HepG2 (cell line): Measurements from ENCODE around the gene TRIAP1. TPM values are rescaled to one million over a fixed set of nuclear protein-coding genes. Genes with fewer than 3 reads are reported as not detected.

Experiments used
- MIER3 ChIP-seq: IDR thresholded peaks from 2 replicates; pipeline ENCODE4 v1.6.1; 2016; ENCODE audit warnings: missing compliant biosample characterization, borderline replicate concordance
- PLSCR1 ChIP-seq: sonication (generic); formaldehyde crosslinking; IDR thresholded peaks from 2 replicates; pipeline ENCODE4 v1.5.0; 2020; ENCODE audit warnings: missing genetic modification reagents, mild to moderate bottlenecking, borderline replicate concordance
- PTBP1 ChIP-seq: fragments of 200-400 bp; formaldehyde crosslinking; IDR thresholded peaks from 2 replicates; pipeline ENCODE4 v1.6.1; 2018; ENCODE audit warnings: low read length, low read depth; ENCODE audit not compliant: poor library complexity, severe bottlenecking
- SMAD1 ChIP-seq: sonication (generic); formaldehyde crosslinking; IDR thresholded peaks from 2 replicates; pipeline ENCODE4 v1.4.0; 2020; ENCODE audit warnings: missing genetic modification reagents, low read depth, mild to moderate bottlenecking, borderline replicate concordance
- SMARCE1 ChIP-seq: fragments of 450-650 bp; IDR thresholded peaks from 2 replicates; pipeline ENCODE4 v1.6.1; 2017; ENCODE audit warnings: borderline replicate concordance
- TFAP4 ChIP-seq: sonication (generic); IDR thresholded peaks from 2 replicates; pipeline ENCODE4 v1.6.1; 2016; ENCODE audit warnings: low read depth, borderline replicate concordance
- TRAFD1 ChIP-seq: sonication (generic); formaldehyde crosslinking; IDR thresholded peaks from 2 replicates; pipeline ENCODE4 v1.5.1; 2020; ENCODE audit warnings: missing genetic modification reagents, mild to moderate bottlenecking, borderline replicate concordance
- ZBTB4 ChIP-seq: sonication (generic); formaldehyde crosslinking; IDR thresholded peaks from 2 replicates; pipeline ENCODE4 v1.4.0; 2020; ENCODE audit warnings: missing genetic modification reagents, mild to moderate bottlenecking, borderline replicate concordance
- ZBTB49 ChIP-seq: sonication (generic); formaldehyde crosslinking; IDR thresholded peaks from 2 replicates; pipeline ENCODE4 v1.4.0; 2020; ENCODE audit warnings: missing genetic modification reagents, borderline replicate concordance
- ZC3H4 ChIP-seq: sonication (generic); formaldehyde crosslinking; IDR thresholded peaks from 2 replicates; pipeline ENCODE4 v1.4.0; 2020; ENCODE audit warnings: missing genetic modification reagents, borderline replicate concordance
- ZNF513 ChIP-seq: sonication (generic); formaldehyde crosslinking; conservative IDR thresholded peaks from 2 replicates; pipeline ENCODE4 v1.5.0; 2020; ENCODE audit warnings: missing genetic modification reagents
- ZNF710 ChIP-seq: sonication (generic); formaldehyde crosslinking; IDR thresholded peaks from 2 replicates; pipeline ENCODE4 v1.5.0; 2020; ENCODE audit warnings: mild to moderate bottlenecking, missing genetic modification reagents, borderline replicate concordance
- polyA plus RNA-seq, 8 experiments: library from polyadenylated mRNA; depleted of rRNA in 3 of 8; stranded (reverse) in 7 of 8; unstranded in 1 of 8; fragments of >200 nt; fragmentation: Illumina TruSeq in 4 of 8; extraction: Trizol in 4 of 8; gene quantifications; 2 replicates each; pipeline versions ENCODE4 v1.2.1 to v1.2.3, GENCODE V29; 2011 to 2016; ENCODE audit warnings: low read depth in 4 of 8, missing spikeins in 1 of 8, mixed read lengths in 1 of 8; ENCODE audit not compliant: insufficient read depth in 1 of 8
- total RNA-seq, 5 experiments: library from RNA; depleted of rRNA; stranded (reverse); fragments of >200 nt; fragmentation: Illumina TruSeq; extraction: Trizol; gene quantifications; 2 replicates each; pipeline ENCODE4 v1.2.3, GENCODE V29; 2016; ENCODE audit warnings: low read depth in 1 of 5

TRIAP1 gene
- total and polyA plus RNA-seq, 2 of the 13 experiments (the other 11 are each of a cell fraction or from before 2014, with no cell fraction given): 55.0 to 117 TPM

- TF ChIP-seq ZNF710 (peak; percentile 75), ZC3H4 (CRISPR knock-in tag) (no peak), PLSCR1 (CRISPR knock-in tag) (no peak), SMARCE1 (no peak), PTBP1 (no peak), TRAFD1 (no peak), ZBTB49 (CRISPR knock-in tag) (peak; percentile 62; the same call in 1 of the 2 replicates), ZBTB4 (CRISPR knock-in tag) (peak; percentile 93; the same call in 1 of the 2 replicates), ZNF513 (CRISPR knock-in tag) (no peak), MIER3 (CRISPR knock-in tag) (peak; percentile 97), TFAP4 (peak; percentile 34; the same call in 1 of the 2 replicates), SMAD1 (CRISPR knock-in tag) (peak; percentile 79; the same call in 1 of the 2 replicates)
Observed at GRCh38 chr12:120445911-120446843, at the start of gene TRIAP1, which contains the start of gene GATC (continued).
